Neural cell (in vitro differentiated cells): ENCODE measurements around the gene VWA8. TPM values are rescaled to one million over a fixed set of nuclear protein-coding genes. Genes with fewer than 3 reads are reported as not detected.

Experiments used
- H2AFZ ChIP-seq: fragments of 200-600, 300-800 bp; sonication (generic), shearing (Covaris generic); 2 replicates; pipeline ENCODE4 v1.6.0; 2014; ENCODE audit warnings: low read depth, mild to moderate bottlenecking, antibody characterized with exemption, low read length, moderate library complexity
- H3F3A ChIP-seq: fragments of 200-600 bp; shearing (Covaris generic); 2 replicates; pipeline ENCODE4 v1.6.1; 2016; ENCODE audit warnings: mild to moderate bottlenecking, moderate library complexity, mixed read lengths, antibody characterized with exemption, low read length; ENCODE audit not compliant: insufficient read depth, poor library complexity, severe bottlenecking
- H3K27ac ChIP-seq: fragments of 200-600, 300-800 bp; sonication (generic), shearing (Covaris generic); 2 replicates; pipeline ENCODE4 v1.5.1; 2014; ENCODE audit warnings: mild to moderate bottlenecking, low read length, moderate library complexity
- H3K27me3 ChIP-seq: fragments of 300-800, 200-600 bp; sonication (generic), shearing (Covaris generic); 2 replicates; pipeline ENCODE4 v1.6.0; 2014; ENCODE audit warnings: mild to moderate bottlenecking, low read depth, low read length, moderate library complexity; ENCODE audit not compliant: insufficient read depth
- H3K36me3 ChIP-seq: fragments of 300-800, 200-600 bp; sonication (generic), shearing (Covaris generic); 2 replicates; pipeline ENCODE4 v1.5.1; 2014; ENCODE audit warnings: mild to moderate bottlenecking, antibody characterized with exemption, low read length, moderate library complexity; ENCODE audit not compliant: insufficient read depth
- H3K4me2 ChIP-seq: fragments of 300-800, 200-600 bp; sonication (generic), shearing (Covaris generic); 2 replicates; pipeline ENCODE4 v1.6.0; 2014; ENCODE audit warnings: mild to moderate bottlenecking, low read length
- H3K4me3 ChIP-seq: fragments of 300-800, 200-600 bp; sonication (generic), shearing (Covaris generic); 2 replicates; pipeline ENCODE4 v1.5.1; 2014; ENCODE audit warnings: mild to moderate bottlenecking, low read length, moderate library complexity
- H3K79me2 ChIP-seq: fragments of 200-600 bp; shearing (Covaris generic); replicated peaks from 2 replicates; pipeline ENCODE4 v1.6.0; 2014; ENCODE audit warnings: mild to moderate bottlenecking, low read length, moderate library complexity; ENCODE audit not compliant: insufficient read depth
- H3K9ac ChIP-seq: fragments of 300-800, 200-600 bp; sonication (generic), shearing (Covaris generic); 2 replicates; pipeline ENCODE4 v1.6.1; 2016; ENCODE audit warnings: mild to moderate bottlenecking, low read length, mixed read lengths
- H3K9me2 ChIP-seq: fragments of 200-600 bp; shearing (Covaris generic); 2 replicates; pipeline ENCODE4 v1.6.1; 2016; ENCODE audit warnings: mild to moderate bottlenecking, low read length, mixed read lengths; ENCODE audit not compliant: insufficient read depth
- H3K9me3 ChIP-seq: fragments of 200-600, 300-800 bp; sonication (generic), shearing (Covaris generic); 2 replicates; pipeline ENCODE4 v1.6.1; 2016; ENCODE audit warnings: mild to moderate bottlenecking, mixed run types, low read length, moderate library complexity, mixed read lengths
- H4K20me1 ChIP-seq: fragments of 200-600 bp; shearing (Covaris generic); 2 replicates; pipeline ENCODE4 v1.6.1; 2016; ENCODE audit warnings: mild to moderate bottlenecking, mixed run types; ENCODE audit not compliant: insufficient read depth
- CTCF ChIP-seq: fragments of 450-650 bp; IDR thresholded peaks from 2 replicates; pipeline ENCODE4 v1.5.1; 2014; ENCODE audit warnings: antibody characterized with exemption, mild to moderate bottlenecking, moderate library complexity; ENCODE audit not compliant: poor library complexity, severe bottlenecking
- EP300 ChIP-seq: fragments of 450-650 bp; conservative IDR thresholded peaks from 2 replicates; pipeline ENCODE4 v1.6.1; 2014; ENCODE audit warnings: antibody characterized with exemption, mild to moderate bottlenecking, moderate library complexity; ENCODE audit not compliant: poor library complexity, severe bottlenecking
- EZH2 ChIP-seq: fragments of 200-600, 300-800 bp; shearing (Covaris generic), sonication (generic); IDR thresholded peaks from 2 replicates; pipeline ENCODE4 v1.6.1; 2014; ENCODE audit warnings: antibody characterized with exemption, low read length, borderline replicate concordance, mild to moderate bottlenecking; ENCODE audit not compliant: insufficient read depth, poor library complexity, severe bottlenecking
- MXI1 ChIP-seq: fragments of 450-650 bp; conservative IDR thresholded peaks from 2 replicates; pipeline ENCODE4 v1.6.1; 2014; ENCODE audit warnings: antibody characterized with exemption, mild to moderate bottlenecking; ENCODE audit not compliant: poor library complexity, severe bottlenecking
- POLR2AphosphoS5 ChIP-seq: IDR thresholded peaks from 2 replicates; pipeline ENCODE4 v1.6.1; 2012
- RAD21 ChIP-seq: fragments of 450-650 bp; conservative IDR thresholded peaks from 2 replicates; pipeline ENCODE4 v1.6.1; 2014; ENCODE audit warnings: antibody characterized with exemption, mild to moderate bottlenecking, moderate library complexity
- REST ChIP-seq: IDR thresholded peaks from 2 replicates; pipeline ENCODE4 v1.6.1; 2012; ENCODE audit warnings: borderline replicate concordance
- SMC3 ChIP-seq: fragments of 450-650 bp; conservative IDR thresholded peaks from 2 replicates; pipeline ENCODE4 v1.6.1; 2014; ENCODE audit warnings: antibody characterized with exemption, mild to moderate bottlenecking, moderate library complexity; ENCODE audit not compliant: poor library complexity
- TAF1 ChIP-seq: IDR thresholded peaks from 2 replicates; pipeline ENCODE4 v1.6.1; 2012; ENCODE audit warnings: low read depth
- polyA plus RNA-seq: library from polyadenylated mRNA; depleted of rRNA; stranded (reverse); fragments of >200 nt; gene quantifications from 2 replicates; pipeline ENCODE4 v1.2.3, GENCODE V29; 2014

Gene VWA8
- polyA plus RNA-seq, 1 donor from 2014 or later = 3.6 TPM

GRCh38 chr13:41568143-41568971 lies 392.6 kb downstream of the VWA8 start:
- no peaks in the 10 kb centered on the region for H3K9me2 ChIP-seq
- no peaks in the 10 kb centered on the region for H3K9me3 ChIP-seq
- no peak overlapping the region for H3K9ac ChIP-seq
- no peak overlapping the region for H3K4me3 ChIP-seq
- no peak overlapping the region for H2AFZ ChIP-seq
- H3K27me3 ChIP-seq = no peaks in the 10 kb centered on the region
- no peak overlapping the region for H3K4me2 ChIP-seq
- H3K27ac ChIP-seq = no peak overlapping the region
- no peaks in the 10 kb centered on the region for H3F3A ChIP-seq
- no peak for TF ChIP-seq RAD21
- no peak for TF ChIP-seq SMC3
- no peak for TF ChIP-seq EP300
- TF ChIP-seq EZH2 = no peak
- no peak for TF ChIP-seq REST
- TF ChIP-seq TAF1 = no peak
- TF ChIP-seq CTCF = no peak
- no peak for TF ChIP-seq POLR2AphosphoS5
- TF ChIP-seq MXI1 = no peak
- no peaks in the 10 kb centered on the region for H4K20me1 ChIP-seq
- no peaks in the 10 kb centered on the region for H3K79me2 ChIP-seq
- no peaks in the 10 kb centered on the region for H3K36me3 ChIP-seq

- Histone ChIP-seq H3K9me2 (no peaks in the 10 kb centered on the region), H3K9me3 (no peaks in the 10 kb centered on the region), H3K4me2 (no peak overlapping the region), H3K9ac (no peak overlapping the region), H3K4me3 (no peak overlapping the region), H3K79me2 (no peaks in the 10 kb centered on the region), H3K27ac (no peak overlapping the region), H3K36me3 (no peaks in the 10 kb centered on the region), H4K20me1 (no peaks in the 10 kb centered on the region), H3F3A (no peaks in the 10 kb centered on the region), H3K27me3 (no peaks in the 10 kb centered on the region), H2AFZ (no peak overlapping the region)
- TF ChIP-seq MXI1 (no peak), RAD21 (no peak), CTCF (no peak), EZH2 (no peak), SMC3 (no peak), EP300 (no peak), TAF1 (no peak), REST (no peak), POLR2AphosphoS5 (no peak)
Measured at GRCh38 chr13:41567363-41567762, 393.5 kb downstream of the VWA8 start.
